GM12878 (cell line): Measurements from ENCODE around the gene PKM. TPM values are rescaled to one million over a fixed set of nuclear protein-coding genes. Genes with fewer than 3 reads are reported as not detected.

Source experiments
- ATAC-seq: fragments of 200-7000 bp; cut with Tn5 transposase; 3 replicates; pipeline ENCODE4 v1.9.1; 2020; ENCODE audit warnings: mild to moderate bottlenecking, moderate library complexity
- BruUV-seq: library from RNA; stranded (reverse); fragments of 400-500 nt; replicated peaks from 2 replicates; lab custom pipeline; 2021; lab: Mats Ljungman, UMichigan
- CTCF ChIA-PET: fragments of 300-600 bp; sonication (Branson Sonifier 250); formaldehyde crosslinking; extraction: SDS; loops from one replicate; lab custom pipeline; 2021; ENCODE audit warnings: inconsistent platforms; lab: Yijun Ruan, JAX
- POLR2A ChIA-PET: fragments of 350-600 bp; formaldehyde crosslinking; extraction: SDS; loops from one replicate; lab custom pipeline; 2021; ENCODE audit warnings: inconsistent platforms; lab: Charles Lee
- RAD21 ChIA-PET: fragments of 300-600 bp; sonication (Branson Sonifier 250); formaldehyde crosslinking; loops from one replicate; lab custom pipeline; 2023; ENCODE audit warnings: antibody characterized with exemption; ENCODE audit not compliant: unreplicated experiment; lab: Charles Lee
- SMC1A ChIA-PET: fragments of 300-600 bp; sonication (Branson Sonifier 250); formaldehyde crosslinking; loops from one replicate; lab custom pipeline; 2023; ENCODE audit not compliant: unreplicated experiment, uncharacterized antibody; lab: Charles Lee
- DNase-seq: peaks from one replicate; pipeline ENCODE4 v3.0.0-alpha.2; 2011; ENCODE audit warnings: low read depth, low spot score
- FAIRE-seq: peaks from 3 replicates; lab custom pipeline; 2011; peaks lifted over from hg19 to GRCh38; lab: Jason Lieb, UNC
- H2AFZ ChIP-seq: 2 replicates; pipeline ENCODE4 v1.6.0; 2011; ENCODE audit warnings: low read depth, low read length, control low read depth; ENCODE audit not compliant: control insufficient read depth
- H3K27ac ChIP-seq: 2 replicates; pipeline ENCODE4 v1.5.1; 2011; ENCODE audit warnings: control low read depth; ENCODE audit not compliant: control insufficient read depth, insufficient read depth
- H3K27me3 ChIP-seq, 2 experiments: replicated peaks in 1 of 2; 2 replicates each; pipeline versions ENCODE4 v1.6.0 to v1.6.1; 2011; ENCODE audit warnings: low read length in 1 of 2; ENCODE audit not compliant: control insufficient read depth in 2 of 2, insufficient read depth in 2 of 2
- H3K36me3 ChIP-seq, 2 experiments: 2 replicates each; pipeline ENCODE4 v1.5.1; 2011; ENCODE audit warnings: low read length in 1 of 2; ENCODE audit not compliant: control insufficient read depth in 2 of 2, insufficient read depth in 2 of 2
- H3K4me1 ChIP-seq: 2 replicates; pipeline ENCODE4 v1.6.1; 2011; ENCODE audit warnings: mild to moderate bottlenecking, low read length, moderate library complexity, mixed read lengths; ENCODE audit not compliant: control insufficient read depth, insufficient read depth
- H3K4me2 ChIP-seq: 2 replicates; pipeline ENCODE4 v1.6.0; 2011; ENCODE audit warnings: control low read depth; ENCODE audit not compliant: control insufficient read depth, insufficient read depth
- H3K4me3 ChIP-seq: fragments of 200-600 bp; sonication (generic); 2 replicates; pipeline ENCODE4 v1.5.1; 2016
- H3K79me2 ChIP-seq: 2 replicates; pipeline ENCODE4 v1.6.0; 2011; ENCODE audit warnings: low read length; ENCODE audit not compliant: control insufficient read depth, insufficient read depth
- H3K9ac ChIP-seq: 2 replicates; pipeline ENCODE4 v1.8.0; 2011; ENCODE audit warnings: low read length, control low read depth, mixed read lengths; ENCODE audit not compliant: control insufficient read depth, insufficient read depth
- H3K9me3 ChIP-seq: replicated peaks from 3 replicates; pipeline ENCODE4 v1.5.1; 2011; ENCODE audit warnings: mild to moderate bottlenecking, low read length; ENCODE audit not compliant: control insufficient read depth, insufficient read depth
- H4K20me1 ChIP-seq: 2 replicates; pipeline ENCODE4 v1.6.0; 2011; ENCODE audit not compliant: control insufficient read depth, insufficient read depth
- ATF2 ChIP-seq: IDR thresholded peaks from 2 replicates; pipeline ENCODE4 v1.6.1; 2012; ENCODE audit warnings: low read length, inconsistent platforms
- BACH1 ChIP-seq: fragments of 450-650 bp; IDR thresholded peaks from 2 replicates; pipeline ENCODE4 v1.6.1; 2017; ENCODE audit warnings: mild to moderate bottlenecking, borderline replicate concordance
- CBX3 ChIP-seq: fragments of 200-600 bp; sonication (generic); IDR thresholded peaks from 2 replicates; pipeline ENCODE4 v1.6.1; 2016; ENCODE audit warnings: low read depth, borderline replicate concordance
- CEBPB ChIP-seq, 2 experiments: fragments of 150-350 bp in 1 of 2; IDR thresholded peaks; 2 replicates each; pipeline ENCODE4 v1.6.1; 2012 to 2014; ENCODE audit warnings: low read depth in 2 of 2, low read length in 2 of 2, borderline replicate concordance in 1 of 2, inconsistent platforms in 1 of 2
- CREM ChIP-seq: IDR thresholded peaks from 2 replicates; pipeline ENCODE4 v1.6.1; 2014; ENCODE audit warnings: antibody characterized with exemption, low read depth
- MYB ChIP-seq: fragments of 150-350 bp; IDR thresholded peaks from 2 replicates; pipeline ENCODE4 v1.6.1; 2014; ENCODE audit warnings: mild to moderate bottlenecking, low read depth, low read length, borderline replicate concordance
- NFXL1 ChIP-seq: fragments of 450-650 bp; IDR thresholded peaks from 2 replicates; pipeline ENCODE4 v1.6.1; 2017; ENCODE audit warnings: antibody characterized with exemption, mild to moderate bottlenecking, borderline replicate concordance
- NR2C2 ChIP-seq: IDR thresholded peaks from 2 replicates; pipeline ENCODE4 v1.6.1; 2011; ENCODE audit warnings: borderline replicate concordance, low read depth; ENCODE audit not compliant: control insufficient read depth, insufficient read length
- PML ChIP-seq: IDR thresholded peaks from 2 replicates; pipeline ENCODE4 v1.6.1; 2012; ENCODE audit warnings: low read length, inconsistent platforms
- RCOR1 ChIP-seq: conservative IDR thresholded peaks from 2 replicates; pipeline ENCODE4 v1.6.1; 2012; ENCODE audit warnings: low read depth, low read length, improper control_type of control experiment
- SUZ12 ChIP-seq: fragments of 200-600 bp; sonication (generic); IDR thresholded peaks from one replicate; pipeline ENCODE4 v1.6.1; 2018; ENCODE audit warnings: antibody characterized with exemption, mild to moderate bottlenecking; ENCODE audit not compliant: unreplicated experiment
- TCF12 ChIP-seq: IDR thresholded peaks from 2 replicates; pipeline ENCODE4 v1.6.1; 2011; ENCODE audit warnings: low read depth, mild to moderate bottlenecking, low read length
- ZNF622 ChIP-seq: fragments of 450-650 bp; IDR thresholded peaks from 2 replicates; pipeline ENCODE4 v1.6.1; 2017; ENCODE audit warnings: mild to moderate bottlenecking, inconsistent platforms
- WGBS: methylation state at CpG from one replicate; pipeline ENCODE4 v1.1.6; 2016; ENCODE audit warnings: low lambda C conversion rate; ENCODE audit not compliant: insufficient replicate concordance, insufficient coverage; ENCODE audit errors: missing lambda C conversion rate; 5-methylcytosine and 5-hydroxymethylcytosine counted together
- in situ Hi-C: fragments of 300-500 bp; cut with MboI; formaldehyde crosslinking; loops from 9 replicates; pipeline ENCODE4 v1.14.3; 2018; ENCODE audit warnings: mixed read lengths
- intact Hi-C: fragments of 100-400 bp; cut with micrococcal nuclease; formaldehyde crosslinking; loops from one replicate; pipeline ENCODE4 v1.14.2; 2022; ENCODE audit not compliant: unreplicated experiment
- polyA plus RNA-seq, 11 experiments: library from polyadenylated mRNA; depleted of rRNA in 4 of 11; unstranded in 6 of 11; stranded (reverse) in 5 of 11; fragments of >200 nt; fragmentation: Nextera tagmentation in 4 of 11; fragmentation: Illumina TruSeq in 1 of 11; extraction: Ambion mirVana in 4 of 11; extraction: Trizol in 1 of 11; gene quantifications; 1 replicate in 1 of 11; 2 replicates in 10 of 11; pipeline versions ENCODE4 v1.2.1 to v1.2.3, GENCODE V29; 2011 to 2016; ENCODE audit warnings: inconsistent platforms in 2 of 11, missing spikeins in 2 of 11, low read depth in 1 of 11
- total RNA-seq, 4 experiments: library from RNA; depleted of rRNA in 3 of 4; stranded (reverse); fragments of >200 nt in 3 of 4; fragmentation: Illumina TruSeq in 1 of 4; extraction: Trizol in 1 of 4; gene quantifications; 2 replicates each; pipeline versions ENCODE4 v1.2.1 to v1.2.3, GENCODE V29; 2013 to 2021
- TF ChIP-seq, protein P1 (sequence below), 3 experiments: IDR thresholded peaks in 2 of 3; conservative IDR thresholded peaks in 1 of 3; 2 replicates each; pipeline ENCODE4 v1.5.1; 2011; ENCODE audit warnings: low read depth in 3 of 3, low read length in 3 of 3, mild to moderate bottlenecking in 3 of 3, control low read depth in 2 of 3, moderate library complexity in 2 of 3, inconsistent platforms in 1 of 3, mixed read lengths in 1 of 3; ENCODE audit not compliant: control insufficient read depth in 2 of 3, insufficient read depth in 1 of 3; ENCODE audit errors: extremely low read depth in 1 of 3
- TF ChIP-seq, protein P2 (sequence below): IDR thresholded peaks from 2 replicates; pipeline ENCODE4 v1.6.1; 2011; ENCODE audit warnings: borderline replicate concordance, low read depth, mild to moderate bottlenecking, moderate library complexity, mixed read lengths, low read length; ENCODE audit not compliant: insufficient read depth; ENCODE audit errors: extremely low read length

The PKM gene
- total and polyA plus RNA-seq, 10 of the 15 experiments (the other 5 are each of a cell fraction or from before 2014, with no cell fraction given) = 491 to 2,011 (median 1,433) TPM

- H3K9ac ChIP-seq = no peak overlapping the region
- ChIA-PET SMC1A (interaction anchor here (0.6 kb wide), 1 partner anchor 68 kb away, joined by 3 read pairs; no protein-coding TSS in a partner anchor), CTCF (no interaction called here), POLR2A (no interaction called here), RAD21 (interaction anchor here (0.6 to 0.8 kb wide), 2 partner anchors 65 to 88 kb away, joined by 3 to 4 read pairs; no protein-coding TSS in a partner anchor)
- no peak overlapping the region for H3K27ac ChIP-seq
- intact Hi-C loops = no loop called here
- FAIRE-seq (no peak), ATAC-seq (no peak), DNase-seq (no peak)
- no peak overlapping the region for H3K4me2 ChIP-seq
- TF ChIP-seq CEBPB (IDR thresholded peaks at IDR 0.05; ENCODE audit: borderline replicate concordance in 1 of 2, low read depth in 2 of 2, low read length in 2 of 2) (no peak), SUZ12 (no peak), PML (no peak), BACH1 (no peak), TCF12 (no peak), CBX3 (no peak), NR2C2 (no peak), NFXL1 (no peak), RCOR1 (no peak), ATF2 (no peak), MYB (no peak), ZNF622 (no peak), CREM (no peak)
- TF ChIP-seq, protein P1, sequence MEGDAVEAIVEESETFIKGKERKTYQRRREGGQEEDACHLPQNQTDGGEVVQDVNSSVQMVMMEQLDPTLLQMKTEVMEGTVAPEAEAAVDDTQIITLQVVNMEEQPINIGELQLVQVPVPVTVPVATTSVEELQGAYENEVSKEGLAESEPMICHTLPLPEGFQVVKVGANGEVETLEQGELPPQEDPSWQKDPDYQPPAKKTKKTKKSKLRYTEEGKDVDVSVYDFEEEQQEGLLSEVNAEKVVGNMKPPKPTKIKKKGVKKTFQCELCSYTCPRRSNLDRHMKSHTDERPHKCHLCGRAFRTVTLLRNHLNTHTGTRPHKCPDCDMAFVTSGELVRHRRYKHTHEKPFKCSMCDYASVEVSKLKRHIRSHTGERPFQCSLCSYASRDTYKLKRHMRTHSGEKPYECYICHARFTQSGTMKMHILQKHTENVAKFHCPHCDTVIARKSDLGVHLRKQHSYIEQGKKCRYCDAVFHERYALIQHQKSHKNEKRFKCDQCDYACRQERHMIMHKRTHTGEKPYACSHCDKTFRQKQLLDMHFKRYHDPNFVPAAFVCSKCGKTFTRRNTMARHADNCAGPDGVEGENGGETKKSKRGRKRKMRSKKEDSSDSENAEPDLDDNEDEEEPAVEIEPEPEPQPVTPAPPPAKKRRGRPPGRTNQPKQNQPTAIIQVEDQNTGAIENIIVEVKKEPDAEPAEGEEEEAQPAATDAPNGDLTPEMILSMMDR (IDR thresholded peaks at IDR 0.05 in 2 of 3, conservative IDR thresholded peaks at IDR 0.05 in 1 of 3; ENCODE audit: control insufficient read depth in 2 of 3, extremely low read depth in 1 of 3, insufficient read depth in 1 of 3, low read depth in 3 of 3, low read length in 3 of 3) = no peak
- TF ChIP-seq, protein P2, sequence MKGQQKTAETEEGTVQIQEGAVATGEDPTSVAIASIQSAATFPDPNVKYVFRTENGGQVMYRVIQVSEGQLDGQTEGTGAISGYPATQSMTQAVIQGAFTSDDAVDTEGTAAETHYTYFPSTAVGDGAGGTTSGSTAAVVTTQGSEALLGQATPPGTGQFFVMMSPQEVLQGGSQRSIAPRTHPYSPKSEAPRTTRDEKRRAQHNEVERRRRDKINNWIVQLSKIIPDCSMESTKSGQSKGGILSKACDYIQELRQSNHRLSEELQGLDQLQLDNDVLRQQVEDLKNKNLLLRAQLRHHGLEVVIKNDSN = no peak
- no peak overlapping the region for H3K4me3 ChIP-seq
- H3K36me3 ChIP-seq = peaks cover 75 to 84% of the 10 kb centered on the region in 2 experiments
- H3K9me3 ChIP-seq = no peaks in the 10 kb centered on the region
- in situ Hi-C loops = no loop called here
- no peak overlapping the region for H2AFZ ChIP-seq
- no TSS peak for BruUV-seq
- H3K27me3 ChIP-seq = no peaks in the 10 kb centered on the region
- 56% methylated on average over 2 of the region's 2 CpGs for WGBS
- H3K79me2 ChIP-seq = no peaks in the 10 kb centered on the region
- H4K20me1 ChIP-seq = peaks cover 31% of the 10 kb centered on the region
- no peaks in the 10 kb centered on the region for H3K4me1 ChIP-seq
These were observed 25.7 kb downstream of the PKM start for GRCh38 chr15:72205273-72205672.
